HCT116 (cell line): ENCODE results near the gene NF2. TPM values are rescaled to one million over a fixed set of nuclear protein-coding genes. Genes with fewer than 3 reads are reported as not detected.

Source experiments
- ATAC-seq: fragments of 200-7000 bp; cut with Tn5 transposase; 2 replicates; pipeline ENCODE4 v1.9.1; 2020; ENCODE audit warnings: mild to moderate bottlenecking, moderate library complexity
- BruUV-seq: library from RNA; stranded (reverse); fragments of 400-500 nt; replicated peaks from 2 replicates; lab custom pipeline; 2021; lab: Mats Ljungman, UMichigan
- CTCF ChIA-PET: fragments of 300-600 bp; sonication (Branson Sonifier 250); formaldehyde crosslinking; loops from one replicate; lab custom pipeline; 2021; ENCODE audit warnings: antibody characterized with exemption; lab: Charles Lee
- POLR2A ChIA-PET: fragments of 300-600, 350-600 bp; sonication (Branson Sonifier 250); formaldehyde crosslinking; loops from one replicate; lab custom pipeline; 2021; ENCODE audit warnings: antibody characterized with exemption; lab: Charles Lee
- RAD21 ChIA-PET, 2 experiments: fragments of 300-600 bp; sonication (Branson Sonifier 250); formaldehyde crosslinking; loops; one replicate each; lab custom pipeline; 2023; ENCODE audit warnings: low total read pairs in 2 of 2; ENCODE audit not compliant: uncharacterized antibody in 2 of 2, unreplicated experiment in 2 of 2, low non-redundant PET in 1 of 2; lab: Charles Lee
- DNase-seq: peaks from one replicate; pipeline ENCODE4 v3.0.0-alpha.2; 2010; ENCODE audit warnings: low read depth, low spot score
- H2AFZ ChIP-seq: fragments of 200-600 bp; shearing (Covaris generic), sonication (generic); 2 replicates; pipeline ENCODE4 v1.6.1; 2017; ENCODE audit warnings: low read depth, mixed run types, mixed read lengths, antibody characterized with exemption, low read length; ENCODE audit not compliant: poor library complexity, severe bottlenecking
- H3K27ac ChIP-seq: 2 replicates; pipeline ENCODE4 v1.5.1; 2012; ENCODE audit warnings: low read depth, low read length
- H3K27me3 ChIP-seq: fragments of 200-600 bp; sonication (generic); 2 replicates; pipeline ENCODE4 v1.6.1; 2016; ENCODE audit warnings: mixed run types, low read length, mixed read lengths; ENCODE audit not compliant: insufficient read depth
- H3K36me3 ChIP-seq, 2 experiments: fragments of 200-500 bp in 1 of 2; fragments of 200-600 bp in 1 of 2; sonication (Bioruptor generic) in 1 of 2; sonication (generic) in 1 of 2; 2 replicates each; pipeline versions ENCODE4 v1.5.1 to v1.6.1; 2014 to 2016; ENCODE audit warnings: low read length in 2 of 2, inconsistent platforms in 1 of 2, mixed read lengths in 1 of 2, mixed run types in 1 of 2; ENCODE audit not compliant: insufficient read depth in 2 of 2, control insufficient read depth in 1 of 2
- H3K4me1 ChIP-seq, 2 experiments: fragments of 200-600 bp in 1 of 2; sonication (generic) in 1 of 2; 2 replicates each; pipeline versions ENCODE4 v1.5.1 to v1.6.1; 2012 to 2017; ENCODE audit warnings: low read length in 2 of 2, inconsistent platforms in 1 of 2, mild to moderate bottlenecking in 1 of 2, mixed read lengths in 1 of 2, mixed run types in 1 of 2, moderate library complexity in 1 of 2; ENCODE audit not compliant: insufficient read depth in 2 of 2, control insufficient read depth in 1 of 2
- H3K4me2 ChIP-seq: fragments of 200-600 bp; sonication (generic); 2 replicates; pipeline ENCODE4 v1.6.1; 2017; ENCODE audit warnings: mixed run types, low read length, mixed read lengths
- H3K4me3 ChIP-seq, 2 experiments: fragments of 200-600 bp in 1 of 2; sonication (generic) in 1 of 2; replicated peaks in 1 of 2; 2 replicates each; pipeline ENCODE4 v1.5.1; 2011 to 2016; ENCODE audit warnings: low read length in 2 of 2, control low read depth in 1 of 2, low read depth in 1 of 2, mild to moderate bottlenecking in 1 of 2, mixed read lengths in 1 of 2, mixed run types in 1 of 2
- H3K79me2 ChIP-seq: fragments of 200-600 bp; sonication (generic); 2 replicates; pipeline ENCODE4 v1.6.1; 2017; ENCODE audit warnings: mild to moderate bottlenecking, mixed run types, low read length, moderate library complexity, mixed read lengths; ENCODE audit not compliant: insufficient read depth
- H3K9ac ChIP-seq: fragments of 200-600 bp; sonication (generic); 2 replicates; pipeline ENCODE4 v1.6.1; 2016; ENCODE audit warnings: low read length, mixed read lengths
- H3K9me2 ChIP-seq: fragments of 200-600 bp; sonication (generic), shearing (Covaris generic); 2 replicates; pipeline ENCODE4 v1.6.1; 2017; ENCODE audit warnings: mixed run types, mild to moderate bottlenecking, moderate library complexity; ENCODE audit not compliant: insufficient read depth
- H3K9me3 ChIP-seq, 2 experiments: fragments of 200-500 bp in 1 of 2; fragments of 200-600 bp in 1 of 2; sonication (Bioruptor generic) in 1 of 2; sonication (generic) in 1 of 2; 2 replicates each; pipeline ENCODE4 v1.6.1; 2014 to 2017; ENCODE audit warnings: low read length in 2 of 2, mixed read lengths in 2 of 2, inconsistent platforms in 1 of 2, low read depth in 1 of 2, mild to moderate bottlenecking in 1 of 2, mixed run types in 1 of 2, moderate library complexity in 1 of 2; ENCODE audit not compliant: control insufficient read depth in 1 of 2, insufficient read depth in 1 of 2
- H4K20me1 ChIP-seq: fragments of 200-600 bp; sonication (generic), shearing (Covaris generic); 2 replicates; pipeline ENCODE4 v1.6.1; 2017; ENCODE audit warnings: mixed run types, mild to moderate bottlenecking, moderate library complexity; ENCODE audit not compliant: insufficient read depth
- ATF3 ChIP-seq: IDR thresholded peaks from 2 replicates; pipeline ENCODE4 v1.6.1; 2012
- CEBPB ChIP-seq: IDR thresholded peaks from 2 replicates; pipeline ENCODE4 v1.6.1; 2012; ENCODE audit warnings: low read depth
- MAX ChIP-seq: IDR thresholded peaks from 2 replicates; pipeline ENCODE4 v1.6.1; 2012
- POLR2A ChIP-seq: IDR thresholded peaks from 2 replicates; pipeline ENCODE4 v1.7.0; 2011; ENCODE audit warnings: borderline replicate concordance; ENCODE audit not compliant: insufficient read depth, insufficient read length; ENCODE audit errors: extremely low read depth
- RAD21 ChIP-seq: IDR thresholded peaks from 2 replicates; pipeline ENCODE4 v1.6.1; 2012; ENCODE audit warnings: low read depth, mild to moderate bottlenecking
- REST ChIP-seq: IDR thresholded peaks from 2 replicates; pipeline ENCODE4 v1.6.1; 2012; ENCODE audit warnings: low read depth
- SIN3A ChIP-seq: IDR thresholded peaks from 2 replicates; pipeline ENCODE4 v1.6.1; 2012; ENCODE audit warnings: low read depth
- SP1 ChIP-seq: IDR thresholded peaks from 2 replicates; pipeline ENCODE4 v1.6.1; 2012; ENCODE audit warnings: low read depth
- SRF ChIP-seq: IDR thresholded peaks from 2 replicates; pipeline ENCODE4 v1.6.1; 2012; ENCODE audit warnings: low read depth
- TCF7L2 ChIP-seq: IDR thresholded peaks from 2 replicates; pipeline ENCODE4 v1.7.0; 2011; ENCODE audit warnings: borderline replicate concordance, inconsistent platforms; ENCODE audit not compliant: insufficient read depth, insufficient read length; ENCODE audit errors: extremely low read depth
- ZFX ChIP-seq: fragments of 450-650 bp; IDR thresholded peaks from 2 replicates; pipeline ENCODE4 v1.6.1; 2017
- intact Hi-C: fragments of 100-400 bp; cut with micrococcal nuclease; formaldehyde crosslinking; loops from 2 replicates; pipeline ENCODE4 v1.10.0; 2022
- total RNA-seq: library from RNA; stranded (reverse); gene quantifications from one replicate; pipeline ENCODE4 v1.2.1, GENCODE V29; 2021; ENCODE audit not compliant: unreplicated experiment

NF2 gene
- total RNA-seq, 1 experiment from 2014 or later: 70.2 TPM

- no peaks in the 10 kb centered on the region for H4K20me1 ChIP-seq
- H3K4me2 ChIP-seq: no peak overlapping the region
- intact Hi-C loops: no loop called here
- peaks cover 15 to 39% of the 10 kb centered on the region in 2 experiments; a peak in 3 of 4 replicates for H3K36me3 ChIP-seq
- no peak overlapping the region for H2AFZ ChIP-seq
- TF ChIP-seq REST: no peak
- no peak for TF ChIP-seq ZFX
- TF ChIP-seq SRF: no peak
- TF ChIP-seq CEBPB: no peak
- TF ChIP-seq RAD21: no peak
- TF ChIP-seq ATF3: no peak
- TF ChIP-seq MAX: no peak
- TF ChIP-seq SIN3A: no peak
- TF ChIP-seq TCF7L2: no peak
- TF ChIP-seq SP1: no peak
- no peak for TF ChIP-seq POLR2A
- ATAC-seq: no peak
- no TSS peak for BruUV-seq
- CTCF ChIA-PET: no interaction called here
- H3K9me2 ChIP-seq: no peaks in the 10 kb centered on the region
- no peaks in the 10 kb centered on the region for H3K9me3 ChIP-seq
- RAD21 ChIA-PET: no interaction called here
- no peak overlapping the region for H3K27ac ChIP-seq
- POLR2A ChIA-PET: interaction anchor here (1.2 kb wide), 1 partner anchor 14 kb away, joined by 3 read pairs; no protein-coding TSS in a partner anchor
- no peaks in the 10 kb centered on the region for H3K27me3 ChIP-seq
- no peaks in the 10 kb centered on the region for H3K79me2 ChIP-seq
- DNase-seq: no peak
- no peak overlapping the region for H3K9ac ChIP-seq
- no peaks in the 10 kb centered on the region for H3K4me1 ChIP-seq
- H3K4me3 ChIP-seq: no peak overlapping the region
Measured at GRCh38 chr22:29658176-29658575, 54.7 kb downstream of the NF2 start.
